HG02571 (cell line): ENCODE data around the gene NFIA.

ENCODE experiments used
- ATAC-seq: cut with Tn5 transposase; IDR thresholded peaks from one replicate; pipeline ENCODE4 v1.9.1; 2021; ENCODE audit warnings: mild to moderate bottlenecking, moderate library complexity; ENCODE audit not compliant: unreplicated experiment

Gene NFIA

GRCh38 chr1:61208831-61209230 lies 126.5 kb downstream of the NFIA start:
- no peak for ATAC-seq

- ATAC-seq, result no peak
Observed at GRCh38 chr1:61210435-61211154, 128.2 kb downstream of the NFIA start.

DNA sequence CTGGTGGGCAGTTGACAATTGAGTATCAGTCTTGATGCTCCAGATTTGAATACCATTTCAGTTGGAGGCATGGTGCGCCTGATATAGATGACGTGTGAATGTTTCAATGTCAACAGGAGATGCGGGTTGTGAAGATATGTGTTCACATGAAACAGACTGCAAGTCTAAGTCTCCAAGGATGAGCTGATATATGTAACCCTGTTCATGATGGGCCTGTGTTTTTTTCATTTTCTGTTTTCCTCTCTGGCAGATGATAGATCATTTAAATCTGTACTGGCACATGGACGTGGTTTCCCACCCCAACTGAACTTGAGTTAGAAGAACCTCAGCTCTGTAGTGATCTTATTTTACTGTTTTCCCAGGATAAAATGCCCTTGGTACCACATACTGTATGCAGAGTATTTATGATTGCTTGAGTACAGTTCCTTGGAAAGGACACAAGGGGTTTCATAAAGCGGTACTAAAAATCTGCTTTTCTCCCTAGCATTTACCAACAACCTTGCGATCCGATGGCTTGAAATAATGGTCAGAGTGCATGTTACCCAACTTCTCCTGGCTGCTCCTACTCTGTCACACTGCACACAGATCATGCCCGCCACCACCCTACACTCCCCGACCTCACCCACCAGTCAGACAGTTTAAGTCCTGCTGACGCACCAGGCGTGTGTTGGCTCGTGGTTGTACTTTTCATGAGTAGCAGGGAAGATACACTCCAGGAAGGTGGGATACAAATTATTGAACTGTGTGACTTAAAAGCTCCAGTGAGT lies 131.1 kb downstream of the NFIA start:
- ATAC-seq, result no peak

DNA sequence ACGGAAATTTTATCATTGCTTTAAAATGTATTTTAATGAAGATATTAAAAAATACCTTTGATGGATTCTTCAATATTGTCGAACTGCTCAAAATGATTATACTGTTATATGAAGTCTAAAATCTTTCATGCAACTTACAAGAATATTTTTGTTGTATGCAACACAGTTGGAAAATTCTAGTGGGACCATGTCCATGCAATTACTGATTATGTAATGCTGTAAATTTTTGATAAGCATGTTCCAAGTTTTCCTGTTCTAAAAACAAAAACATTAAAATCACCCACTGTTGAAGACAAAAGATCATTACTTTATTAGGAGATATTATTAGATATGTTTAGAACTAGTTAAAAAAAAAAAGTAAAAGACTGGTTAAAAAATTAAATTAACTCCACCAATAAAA lies 132.8 kb downstream of the NFIA start:
- no peak for ATAC-seq

GRCh38 chr1:61215676-61216289 lies 133.4 kb downstream of the NFIA start:
- no peak for ATAC-seq

GRCh38 chr1:61220536-61220935 lies 138.2 kb downstream of the NFIA start:
- no peak for ATAC-seq

- ATAC-seq, result no peak
Observed at GRCh38 chr1:61221642-61222041, 139.3 kb downstream of the NFIA start.

DNA sequence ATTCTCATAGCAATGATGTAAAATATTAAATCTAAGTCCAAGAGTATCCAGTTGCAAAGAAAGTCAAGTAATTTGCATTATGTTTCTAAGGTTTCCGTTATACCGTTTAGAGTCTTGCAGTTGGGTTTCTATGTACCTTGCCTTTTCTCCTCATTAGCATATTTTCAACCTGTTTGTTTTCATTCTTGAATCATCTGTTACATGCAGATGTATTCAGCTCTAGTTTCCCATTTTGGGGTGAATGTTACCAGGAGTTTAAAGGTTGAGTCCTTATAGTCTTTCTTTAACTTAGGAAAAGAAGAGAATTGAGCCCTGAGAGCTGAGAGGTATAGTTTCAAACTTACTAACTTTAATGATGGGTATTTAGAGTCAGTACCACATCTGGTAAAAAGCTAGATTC lies 139.9 kb downstream of the NFIA start:
- ATAC-seq, result no peak

DNA sequence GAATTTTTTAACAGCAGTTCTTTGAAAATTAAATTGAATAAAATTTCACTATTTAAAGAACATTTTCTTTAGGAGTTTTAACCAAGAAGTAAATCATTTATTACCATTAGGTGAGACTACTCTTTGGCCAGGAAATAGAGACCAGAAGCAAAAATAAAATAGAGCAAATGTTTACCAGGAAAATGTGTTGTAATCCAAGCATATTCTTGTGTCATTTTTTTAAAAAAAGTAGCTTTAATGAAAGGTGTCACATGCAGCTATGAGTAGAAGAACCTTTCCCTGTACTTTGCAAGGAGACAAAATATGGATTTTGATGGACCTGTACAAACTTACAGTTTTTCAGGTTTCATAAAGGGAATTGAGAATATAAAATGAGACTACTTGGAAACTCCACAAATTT lies 140.8 kb downstream of the NFIA start:
- no peak for ATAC-seq

DNA sequence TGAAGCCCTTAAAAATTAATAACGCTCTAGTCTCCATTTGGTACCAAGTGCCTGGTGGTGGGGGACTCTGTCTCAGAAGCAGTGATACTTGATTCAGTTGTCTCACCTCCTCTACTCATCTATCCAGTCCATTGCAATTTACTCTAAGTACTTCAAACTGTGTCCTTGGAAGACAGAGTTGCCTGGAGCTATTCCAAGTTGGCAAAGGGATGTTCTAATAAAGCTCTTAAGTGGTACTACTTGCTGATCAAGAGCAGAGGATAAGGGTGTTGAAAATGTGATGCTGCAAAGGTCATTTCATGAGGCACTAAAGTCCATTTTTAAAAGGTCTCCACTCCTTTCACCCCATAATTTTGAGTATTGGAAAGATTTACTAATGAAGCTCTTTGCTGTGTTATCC lies 142.2 kb downstream of the NFIA start:
- ATAC-seq, result no peak

- ATAC-seq, result no peak
Observed at GRCh38 chr1:61225478-61225877, 143.1 kb downstream of the NFIA start.

DNA sequence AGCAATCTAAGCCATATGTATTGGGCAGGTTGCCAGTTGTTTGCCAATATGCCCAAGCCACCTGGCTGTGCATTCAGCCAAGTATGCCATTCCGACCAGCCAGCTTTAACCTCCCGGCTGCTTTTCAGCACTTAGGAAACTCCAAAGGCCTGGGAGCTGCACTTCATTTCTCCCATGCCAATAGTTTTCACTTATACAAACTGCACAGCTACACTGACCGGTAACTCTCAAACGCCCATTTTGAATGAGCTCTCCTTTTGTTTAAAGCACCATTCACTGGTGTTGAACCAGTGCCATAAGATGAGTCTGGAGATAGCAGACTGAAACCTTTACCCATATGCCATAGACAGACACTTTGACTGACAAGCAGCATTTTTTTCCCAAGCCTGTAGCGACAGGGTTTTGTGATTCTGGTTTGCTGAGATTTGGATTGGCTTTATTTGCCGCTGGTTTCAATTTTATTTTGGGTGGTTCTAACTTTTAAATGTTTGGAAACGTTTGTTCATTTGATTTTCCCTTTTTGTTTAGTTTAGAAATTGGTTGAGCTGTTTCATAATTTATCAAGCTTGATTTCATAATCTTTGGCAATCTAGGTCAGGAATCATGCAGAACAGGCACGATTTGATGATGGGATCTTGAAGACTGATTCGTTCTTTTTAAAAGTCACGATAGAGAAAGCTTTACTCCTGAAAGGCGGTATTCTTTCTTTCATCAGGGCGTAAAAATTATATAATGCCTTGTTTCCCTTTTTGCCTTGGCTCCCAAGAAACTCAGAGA lies 144.6 kb downstream of the NFIA start:
- ATAC-seq, result no peak

DNA sequence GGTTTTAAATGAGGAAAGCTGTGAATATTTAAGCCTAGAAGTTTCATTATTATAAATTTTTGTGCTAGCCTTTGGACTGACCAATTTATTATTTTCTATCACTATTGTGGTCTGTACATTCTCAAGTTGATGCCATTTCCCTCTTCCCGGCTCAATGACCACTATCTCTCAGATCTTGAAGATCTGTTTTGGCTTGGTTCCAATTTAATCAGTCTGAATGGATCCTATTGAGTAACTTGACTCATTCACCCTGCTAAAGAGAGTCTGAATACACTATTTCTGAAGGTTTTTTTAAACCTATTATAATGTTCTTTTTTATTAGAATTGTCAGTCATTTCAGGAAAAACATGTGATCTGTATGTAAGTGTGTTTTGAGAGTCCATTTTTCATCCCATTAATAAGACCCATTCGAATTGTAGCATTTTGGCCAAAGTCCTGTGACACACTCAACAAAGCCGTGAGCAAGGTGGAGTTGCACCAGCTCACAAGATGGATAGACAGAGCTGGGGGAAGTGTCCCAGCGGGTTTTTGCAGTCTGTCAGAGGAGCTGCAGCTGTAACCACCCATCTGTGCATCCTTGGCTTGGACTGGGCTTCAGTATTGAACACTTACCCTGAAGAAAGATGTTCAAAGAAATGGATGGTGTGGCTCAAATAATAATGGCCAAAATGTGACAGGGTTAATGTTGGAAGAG lies 145.6 kb downstream of the NFIA start:
- ATAC-seq, result no peak

- ATAC-seq, result no peak
Observed at GRCh38 chr1:61230523-61230922, 148.2 kb downstream of the NFIA start.

GRCh38 chr1:61231795-61232194 lies 149.4 kb downstream of the NFIA start:
- no peak for ATAC-seq

GRCh38 chr1:61233121-61233660 lies 150.8 kb downstream of the NFIA start:
- no peak for ATAC-seq

DNA sequence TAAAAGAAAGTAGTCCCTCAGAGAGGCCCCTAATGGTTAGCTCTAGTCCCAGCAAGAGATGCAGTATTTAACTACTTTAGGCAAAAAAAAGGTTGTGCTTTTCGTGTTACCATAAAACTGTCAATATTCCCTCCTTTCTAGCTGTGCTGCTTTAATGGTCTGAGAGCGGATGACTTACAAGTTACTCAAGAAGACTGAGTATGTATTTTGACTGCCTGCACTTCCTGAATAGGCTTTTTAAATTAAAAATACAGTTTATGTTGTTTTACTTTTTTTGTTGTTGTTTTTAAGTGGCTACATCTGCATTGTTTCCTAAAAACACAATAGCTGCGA lies 152.2 kb downstream of the NFIA start:
- no peak for ATAC-seq

DNA sequence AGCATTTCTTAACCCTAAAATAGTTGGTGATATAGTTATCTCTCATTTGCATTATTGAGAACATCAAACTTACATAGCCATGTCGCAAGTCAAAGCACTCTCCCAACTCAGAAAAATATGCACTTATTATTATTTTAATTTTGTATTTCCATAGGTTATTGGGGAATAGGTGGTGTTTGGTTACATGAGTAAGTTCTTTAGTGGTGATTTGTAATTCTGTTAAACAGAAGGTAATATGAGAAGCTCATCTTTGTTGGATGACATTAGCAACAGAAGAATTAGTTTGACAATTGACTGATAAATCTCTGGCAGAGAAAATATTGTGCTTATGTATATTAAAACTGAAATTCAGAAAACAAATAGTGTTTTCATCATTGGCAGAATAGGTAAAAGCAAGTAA lies 154.8 kb downstream of the NFIA start:
- no peak for ATAC-seq

DNA sequence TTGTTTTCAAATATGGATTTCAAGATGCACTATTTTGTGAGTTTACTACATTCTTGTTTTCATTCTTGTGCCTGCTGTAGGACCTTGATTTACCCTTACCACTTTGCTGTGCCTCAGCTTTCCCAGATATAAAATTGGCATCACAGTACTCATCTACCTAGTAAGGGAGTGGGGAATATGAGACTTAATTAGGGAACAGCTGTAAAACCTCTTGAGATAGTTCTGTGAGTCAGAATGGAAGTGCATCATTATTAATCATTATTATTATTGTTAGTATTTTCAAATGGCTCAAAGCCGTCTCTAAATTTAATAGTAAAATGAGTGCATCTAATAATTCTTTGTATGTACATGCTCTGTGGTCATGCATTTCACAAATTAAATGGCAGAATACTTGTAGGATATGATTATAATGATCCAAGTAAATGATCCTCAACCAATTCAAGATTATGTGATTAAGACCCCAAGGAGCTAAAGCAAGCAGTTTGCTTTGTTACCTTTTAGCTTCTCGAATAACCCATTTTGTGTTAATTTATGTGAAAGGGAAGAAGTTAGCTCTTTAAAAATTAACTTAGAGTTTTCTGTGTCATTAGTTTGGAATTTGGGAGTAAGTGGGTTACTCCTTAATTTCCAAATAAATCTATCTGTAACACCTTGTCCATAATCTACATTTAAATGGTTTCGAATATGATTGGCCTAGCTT lies 155.4 kb downstream of the NFIA start:
- ATAC-seq, result no peak

DNA sequence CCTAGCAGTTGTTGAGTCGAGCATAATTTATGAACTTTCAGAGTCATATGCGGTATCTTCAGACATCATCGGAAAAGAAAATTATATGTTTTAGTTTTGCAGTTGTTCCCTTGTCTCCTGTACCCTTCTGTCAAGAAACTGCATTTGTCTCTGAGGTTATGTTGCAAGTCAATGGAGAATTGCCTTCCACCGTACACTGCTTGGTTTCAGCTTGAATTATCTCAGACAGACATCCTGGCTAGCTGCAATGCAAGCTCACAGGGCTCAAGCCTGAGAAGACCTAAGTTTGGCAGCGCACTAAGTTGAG lies 156.0 kb downstream of the NFIA start:
- ATAC-seq, result no peak
